Karpas-422 (cell line): ENCODE data around the gene COPZ1. TPM values are rescaled to one million over a fixed set of nuclear protein-coding genes. Genes with fewer than 3 reads are reported as not detected.
"Not testable (repeated sequence)": the region's sequence is repeated elsewhere in the genome, so short reads cannot be mapped to it uniquely, and the experiment has no call there.

ENCODE experiments used
- DNase-seq: peaks from one replicate; pipeline ENCODE4 v3.0.0-alpha.2; 2015
- H2AFZ ChIP-seq: fragments of 200-600 bp; sonication (generic); 2 replicates; pipeline ENCODE4 v1.6.1; 2014; ENCODE audit warnings: antibody characterized with exemption, low read length, mixed read lengths
- H3K27ac ChIP-seq: fragments of 200-600 bp; sonication (generic); 2 replicates; pipeline ENCODE4 v1.5.1; 2014; ENCODE audit warnings: mild to moderate bottlenecking, low read length, moderate library complexity
- H3K27me3 ChIP-seq: fragments of 200-600 bp; sonication (generic); 2 replicates; pipeline ENCODE4 v1.6.1; 2014; ENCODE audit warnings: low read length, mixed read lengths
- H3K36me3 ChIP-seq: fragments of 200-600 bp; sonication (generic); 2 replicates; pipeline ENCODE4 v1.6.1; 2014; ENCODE audit warnings: low read length, mixed read lengths; ENCODE audit not compliant: insufficient read depth
- H3K4me1 ChIP-seq: fragments of 200-600 bp; sonication (generic); 2 replicates; pipeline ENCODE4 v1.6.1; 2014; ENCODE audit warnings: mild to moderate bottlenecking, low read length, mixed read lengths
- H3K4me2 ChIP-seq: fragments of 200-600 bp; sonication (generic); 2 replicates; pipeline ENCODE4 v1.6.1; 2014; ENCODE audit warnings: low read length, low read depth, mild to moderate bottlenecking; ENCODE audit not compliant: poor library complexity, severe bottlenecking
- H3K4me3 ChIP-seq: fragments of 200-600 bp; sonication (generic); 2 replicates; pipeline ENCODE4 v1.5.1; 2014; ENCODE audit warnings: mild to moderate bottlenecking, antibody characterized with exemption, low read length, mixed read lengths
- H3K79me2 ChIP-seq: fragments of 200-600 bp; sonication (generic); 2 replicates; pipeline ENCODE4 v1.6.1; 2014; ENCODE audit warnings: mild to moderate bottlenecking, low read length, mixed read lengths
- H3K9ac ChIP-seq: fragments of 200-600 bp; sonication (generic); 2 replicates; pipeline ENCODE4 v1.6.0; 2014; ENCODE audit warnings: low read length
- H3K9me2 ChIP-seq: fragments of 200-600 bp; sonication (generic), shearing (Covaris generic); replicated peaks from 2 replicates; pipeline ENCODE4 v1.6.0; 2014; ENCODE audit warnings: mild to moderate bottlenecking, low read length, moderate library complexity; ENCODE audit not compliant: insufficient read depth
- H3K9me3 ChIP-seq: fragments of 300-700, 200-600 bp; sonication (generic); 2 replicates; pipeline ENCODE4 v1.6.1; 2014; ENCODE audit warnings: low read length, mixed read lengths
- H4K20me1 ChIP-seq: fragments of 200-600 bp; sonication (generic); 2 replicates; pipeline ENCODE4 v1.6.1; 2014; ENCODE audit warnings: mild to moderate bottlenecking, antibody characterized with exemption, low read length, low read depth; ENCODE audit not compliant: insufficient read depth
- total RNA-seq: library from RNA; depleted of rRNA; stranded (reverse); fragments of >200 nt; shearing (Covaris generic); gene quantifications from 2 replicates; pipeline ENCODE4 v1.2.3, GENCODE V29; 2014; ENCODE audit warnings: low replicate concordance

COPZ1 gene
- total RNA-seq, 1 experiment from 2014 or later: 164 TPM

GRCh38 chr12:54281694-54282093, 43.2 kb upstream of the COPZ1 start:
- peaks cover 42% of the 10 kb centered on the region for H4K20me1 ChIP-seq
- not testable (repeated sequence) for H3K9me3 ChIP-seq, H3K9me2 ChIP-seq, DNase-seq, H2AFZ ChIP-seq, H3K27me3 ChIP-seq
- H3K4me1 ChIP-seq: peaks cover 44% of the 10 kb centered on the region
- peaks cover 72% of the 10 kb centered on the region for H3K36me3 ChIP-seq
- peak overlapping the region; percentile 92 for H3K27ac ChIP-seq
- peak overlapping the region; percentile 88 for H3K4me2 ChIP-seq
- H3K79me2 ChIP-seq: peaks cover 58% of the 10 kb centered on the region
- H3K4me3 ChIP-seq: peak overlapping the region; percentile 96
- peak overlapping the region; percentile 98 for H3K9ac ChIP-seq

GRCh38 chr12:54282949-54283593, 41.9 kb upstream of the COPZ1 start:
- H4K20me1 ChIP-seq: peaks cover 47% of the 10 kb centered on the region
- peak overlapping the region; percentile 98; the same call in 1 of the 2 replicates for H3K9ac ChIP-seq
- H3K27ac ChIP-seq: peak overlapping the region; percentile 16; the same call in 1 of the 2 replicates
- no peak overlapping the region for H2AFZ ChIP-seq
- H3K4me2 ChIP-seq: peak overlapping the region; percentile 88
- H3K9me3 ChIP-seq: no peaks in the 10 kb centered on the region
- H3K79me2 ChIP-seq: peaks cover 44% of the 10 kb centered on the region
- H3K36me3 ChIP-seq: peaks cover 78% of the 10 kb centered on the region
- peak overlapping the region; percentile 96 for H3K4me3 ChIP-seq
- DNase-seq: no peak
- no peaks in the 10 kb centered on the region for H3K9me2 ChIP-seq
- H3K27me3 ChIP-seq: no peaks in the 10 kb centered on the region
- H3K4me1 ChIP-seq: peaks cover 39% of the 10 kb centered on the region

GRCh38 chr12:54284070-54284780, 40.7 kb upstream of the COPZ1 start:
- Histone ChIP-seq H3K79me2 (peaks cover 32% of the 10 kb centered on the region), H4K20me1 (peaks cover 47% of the 10 kb centered on the region), H3K4me2 (peak overlapping the region; percentile 88), H3K4me1 (peaks cover 31% of the 10 kb centered on the region), H3K36me3 (peaks cover 66% of the 10 kb centered on the region)
- not testable (repeated sequence) for H3K9me3 ChIP-seq, H3K27ac ChIP-seq, H3K9ac ChIP-seq, H3K9me2 ChIP-seq, H3K4me3 ChIP-seq, DNase-seq, H3K27me3 ChIP-seq, H2AFZ ChIP-seq

- DNase-seq: no peak
- no peaks in the 10 kb centered on the region for H3K27me3 ChIP-seq
- no peak overlapping the region for H3K9ac ChIP-seq
- no peak overlapping the region for H3K27ac ChIP-seq
- H3K4me3 ChIP-seq: no peak overlapping the region
- H4K20me1 ChIP-seq: peaks cover 47% of the 10 kb centered on the region
- H3K9me3 ChIP-seq: no peaks in the 10 kb centered on the region
- no peak overlapping the region for H3K4me2 ChIP-seq
- H2AFZ ChIP-seq: no peak overlapping the region
- H3K79me2 ChIP-seq: peaks cover 27% of the 10 kb centered on the region
- H3K36me3 ChIP-seq: peaks cover 63% of the 10 kb centered on the region
- H3K4me1 ChIP-seq: peaks cover 29% of the 10 kb centered on the region
- H3K9me2 ChIP-seq: no peaks in the 10 kb centered on the region
Observed at GRCh38 chr12:54285150-54286041, 39.5 kb upstream of the COPZ1 start.

GRCh38 chr12:54286042-54287030, 38.6 kb upstream of the COPZ1 start:
- H3K4me1 ChIP-seq: peaks cover 29% of the 10 kb centered on the region
- peaks cover 40% of the 10 kb centered on the region for H4K20me1 ChIP-seq
- no peak overlapping the region for H2AFZ ChIP-seq
- no peaks in the 10 kb centered on the region for H3K9me3 ChIP-seq
- H3K9ac ChIP-seq: no peak overlapping the region
- no peak overlapping the region for H3K27ac ChIP-seq
- H3K36me3 ChIP-seq: peaks cover 56% of the 10 kb centered on the region
- peaks cover 19% of the 10 kb centered on the region for H3K79me2 ChIP-seq
- H3K27me3 ChIP-seq: no peaks in the 10 kb centered on the region
- H3K4me2 ChIP-seq: no peak overlapping the region
- DNase-seq: no peak
- H3K9me2 ChIP-seq: no peaks in the 10 kb centered on the region
- H3K4me3 ChIP-seq: no peak overlapping the region

- H3K27me3 ChIP-seq: no peaks in the 10 kb centered on the region
- no peak overlapping the region for H3K4me2 ChIP-seq
- peaks cover 36% of the 10 kb centered on the region for H4K20me1 ChIP-seq
- DNase-seq: no peak
- peaks cover 8% of the 10 kb centered on the region for H3K79me2 ChIP-seq
- no peak overlapping the region for H3K9ac ChIP-seq
- H3K9me2 ChIP-seq: no peaks in the 10 kb centered on the region
- H3K4me3 ChIP-seq: no peak overlapping the region
- peaks cover 18% of the 10 kb centered on the region for H3K4me1 ChIP-seq
- peaks cover 45% of the 10 kb centered on the region for H3K36me3 ChIP-seq
- no peak overlapping the region for H2AFZ ChIP-seq
- H3K27ac ChIP-seq: no peak overlapping the region
- no peaks in the 10 kb centered on the region for H3K9me3 ChIP-seq
Observed at GRCh38 chr12:54287261-54288157, 37.4 kb upstream of the COPZ1 start.
